Naive thymus-derived CD4-positive, alpha-beta T cell (primary cell): ENCODE data around the gene PMF1. TPM values are rescaled to one million over a fixed set of nuclear protein-coding genes. Genes with fewer than 3 reads are reported as not detected.

Experiments
- ATAC-seq: fragments of 150-1000 bp; cut with Tn5 transposase; 2 replicates; pipeline ENCODE4 v1.10.0; 2021; ENCODE audit warnings: mild to moderate bottlenecking, moderate library complexity
- CTCF ChIA-PET: fragments of 350-600 bp; sonication (Branson Sonifier 250); formaldehyde crosslinking; loops from one replicate; lab custom pipeline; 2021; ENCODE audit warnings: antibody characterized with exemption; lab: Charles Lee
- POLR2A ChIA-PET: fragments of 350-600 bp; sonication (Branson Sonifier 250); formaldehyde crosslinking; loops from one replicate; lab custom pipeline; 2021; ENCODE audit warnings: antibody characterized with exemption, inconsistent platforms; lab: Charles Lee
- DNase-seq, 9 donors: peaks; one replicate each; pipeline versions ENCODE4 v3.0.0 to v3.0.0-alpha.2; 2020 to 2022; ENCODE audit warnings: mixed read lengths in 1 of 9
- H3K27ac ChIP-seq: one replicate; pipeline ENCODE4 v1.7.0; 2013; ENCODE audit warnings: mild to moderate bottlenecking, low read depth, low read length, moderate library complexity
- H3K27me3 ChIP-seq, 2 donors: one replicate each; pipeline ENCODE4 v1.7.0; 2013; ENCODE audit warnings: low read length in 2 of 2, mild to moderate bottlenecking in 2 of 2, moderate library complexity in 2 of 2; ENCODE audit not compliant: control insufficient read depth in 2 of 2, insufficient read depth in 2 of 2
- H3K36me3 ChIP-seq, 3 experiments: 1 replicate in 2 of 3; 2 replicates in 1 of 3; pipeline ENCODE4 v1.7.0; 2013; ENCODE audit warnings: low read length in 3 of 3, mild to moderate bottlenecking in 3 of 3, moderate library complexity in 1 of 3; ENCODE audit not compliant: insufficient read depth in 3 of 3, control insufficient read depth in 2 of 3
- H3K4me1 ChIP-seq, 2 donors: one replicate each; pipeline ENCODE4 v1.7.0; 2013; ENCODE audit warnings: low read length in 2 of 2, mild to moderate bottlenecking in 2 of 2, moderate library complexity in 1 of 2; ENCODE audit not compliant: control insufficient read depth in 2 of 2, insufficient read depth in 2 of 2
- H3K4me3 ChIP-seq: 2 replicates; pipeline ENCODE4 v1.7.0; 2013; ENCODE audit warnings: mild to moderate bottlenecking, low read length
- H3K9me3 ChIP-seq, 3 experiments: 1 replicate in 2 of 3; 2 replicates in 1 of 3; pipeline ENCODE4 v1.7.0; 2013; ENCODE audit warnings: low read length in 3 of 3; ENCODE audit not compliant: control insufficient read depth in 2 of 3
- H3K27ac Mint-ChIP-seq, 9 donors: one replicate each; pipeline ENCODE4 v1.8.0; 2020 to 2022; ENCODE audit warnings: mixed read lengths in 9 of 9, mild to moderate bottlenecking in 8 of 9, moderate library complexity in 5 of 9, inconsistent platforms in 2 of 9
- H3K27me3 Mint-ChIP-seq, 5 donors: one replicate each; pipeline ENCODE4 v1.8.0; 2021 to 2022; ENCODE audit warnings: mixed read lengths in 5 of 5, mild to moderate bottlenecking in 1 of 5
- H3K36me3 Mint-ChIP-seq, 5 donors: one replicate each; pipeline ENCODE4 v1.8.0; 2020 to 2022; ENCODE audit warnings: mixed read lengths in 5 of 5, mild to moderate bottlenecking in 3 of 5, inconsistent platforms in 1 of 5
- H3K4me1 Mint-ChIP-seq, 7 donors: one replicate each; pipeline ENCODE4 v1.8.0; 2020 to 2022; ENCODE audit warnings: mixed read lengths in 7 of 7, mild to moderate bottlenecking in 3 of 7, inconsistent platforms in 1 of 7
- H3K4me3 Mint-ChIP-seq, 10 donors: one replicate each; pipeline ENCODE4 v1.8.0; 2020 to 2022; ENCODE audit warnings: mild to moderate bottlenecking in 10 of 10, mixed read lengths in 10 of 10, moderate library complexity in 6 of 10, inconsistent platforms in 2 of 10
- H3K9me3 Mint-ChIP-seq, 11 donors: one replicate each; pipeline ENCODE4 v1.8.0; 2020 to 2022; ENCODE audit warnings: mixed read lengths in 11 of 11, mild to moderate bottlenecking in 4 of 11, inconsistent platforms in 1 of 11, moderate library complexity in 1 of 11
- intact Hi-C, 2 donors: fragments of 100-400 bp; cut with micrococcal nuclease; formaldehyde crosslinking; loops; one replicate each; pipeline ENCODE4 v1.15.1; 2023
- polyA plus RNA-seq, 2 donors: library from polyadenylated mRNA; unstranded; fragments of 300-500 nt; fragmentation: Illumina TruSeq; gene quantifications; one replicate each; pipeline ENCODE4 v1.2.3, GENCODE V29; 2021
- total RNA-seq, 6 experiments: library from RNA in 5 of 6; stranded (reverse) in 5 of 6; gene quantifications; 1 replicate in 5 of 6; 2 replicates in 1 of 6; pipeline ENCODE4 v1.2.3 and lab custom pipeline; 2021 to 2026

The PMF1 gene
- total and polyA plus RNA-seq, 7 experiments from 2014 or later: 42.2 to 81.2 (median 66.3) TPM

GRCh38 chr1:156226782-156227181, 14.0 kb downstream of the PMF1 start:
- Histone ChIP-seq H3K9me3 (no peaks in the 10 kb centered on the region), H3K27me3 (no peaks in the 10 kb centered on the region), H3K4me3 (no peak overlapping the region), H3K27ac (no peak overlapping the region), H3K36me3 (peaks cover 4 to 49% (median 4%) of the 10 kb centered on the region in 3 experiments), H3K4me1 (no peaks in the 10 kb centered on the region)
- H3K9me3 Mint-ChIP-seq: peaks cover 0 to 2% (median 0%) of the 10 kb centered on the region in 11 donors
- CTCF ChIA-PET: interaction anchor here (1.2 to 6.3 kb wide), 5 partner anchors 12 to 136 kb away, joined by 3 to 127 read pairs (median 4); partner anchors contain the start of gene PMF1
- intact Hi-C loops: no loop called here
- ATAC-seq (no peak), DNase-seq (no peak)
- no peak overlapping the region for H3K4me3 Mint-ChIP-seq
- POLR2A ChIA-PET: interaction anchor here (1.0 to 1.8 kb wide), 2 partner anchors 14 to 63 kb away, joined by 4 to 7 read pairs; partner anchors contain the start of gene PMF1
- no peaks in the 10 kb centered on the region for H3K27me3 Mint-ChIP-seq
- peaks cover 6 to 37% (median 11%) of the 10 kb centered on the region in 7 donors for H3K4me1 Mint-ChIP-seq
- peak overlapping the region in 1 of 9 donors; percentile 76 for H3K27ac Mint-ChIP-seq
- peaks cover 12 to 36% (median 25%) of the 10 kb centered on the region in 5 donors for H3K36me3 Mint-ChIP-seq

GRCh38 chr1:156228501-156228900, 15.7 kb downstream of the PMF1 start:
- H3K4me3 ChIP-seq: no peak overlapping the region
- H3K27me3 Mint-ChIP-seq: no peaks in the 10 kb centered on the region
- peaks cover 0 to 2% (median 0%) of the 10 kb centered on the region in 11 donors for H3K9me3 Mint-ChIP-seq
- H3K36me3 ChIP-seq: peaks cover 0 to 36% (median under 1%) of the 10 kb centered on the region in 3 experiments
- no peaks in the 10 kb centered on the region for H3K9me3 ChIP-seq
- H3K4me1 ChIP-seq: no peaks in the 10 kb centered on the region
- no peak for DNase-seq
- H3K27ac ChIP-seq: no peak overlapping the region
- H3K27ac Mint-ChIP-seq: no peak overlapping the region
- intact Hi-C loops: no loop called here
- CTCF ChIA-PET: interaction anchor here (0.7 to 1.6 kb wide), 4 partner anchors 81 to 99 kb away, joined by 3 to 6 read pairs (median 4); no protein-coding TSS in a partner anchor
- H3K4me3 Mint-ChIP-seq: no peak overlapping the region
- H3K36me3 Mint-ChIP-seq: peaks cover 3 to 28% (median 13%) of the 10 kb centered on the region in 5 donors
- POLR2A ChIA-PET: no interaction called here
- no peak for ATAC-seq
- H3K4me1 Mint-ChIP-seq: peaks cover 5 to 20% (median 9%) of the 10 kb centered on the region in 7 donors
- H3K27me3 ChIP-seq: no peaks in the 10 kb centered on the region

GRCh38 chr1:156229809-156230472, 17.1 kb downstream of the PMF1 start:
- no peaks in the 10 kb centered on the region for H3K27me3 Mint-ChIP-seq
- Histone ChIP-seq H3K9me3 (no peaks in the 10 kb centered on the region), H3K36me3 (peaks cover 0 to 41% (median 0%) of the 10 kb centered on the region in 3 experiments), H3K4me3 (no peak overlapping the region), H3K27ac (no peak overlapping the region), H3K27me3 (no peaks in the 10 kb centered on the region), H3K4me1 (no peaks in the 10 kb centered on the region)
- intact Hi-C loops: no loop called here
- peaks cover 0 to 29% (median 12%) of the 10 kb centered on the region in 5 donors for H3K36me3 Mint-ChIP-seq
- H3K4me1 Mint-ChIP-seq: peaks cover 5 to 17% (median 7%) of the 10 kb centered on the region in 7 donors
- H3K27ac Mint-ChIP-seq: peak overlapping the region in 2 of 9 donors; percentile 13 to 33
- POLR2A ChIA-PET: interaction anchor here (1.5 kb wide), 1 partner anchor 53 kb away, joined by 3 read pairs; the partner anchor contains the start of gene SMG5
- DNase-seq (no peak), ATAC-seq (no peak)
- CTCF ChIA-PET: interaction anchor here (1.1 kb wide), 1 partner anchor 82 kb away, joined by 6 read pairs; no protein-coding TSS in a partner anchor
- peaks cover 0 to 2% (median 0%) of the 10 kb centered on the region in 11 donors for H3K9me3 Mint-ChIP-seq
- no peak overlapping the region for H3K4me3 Mint-ChIP-seq

- peaks cover 0 to 42% (median 0%) of the 10 kb centered on the region in 3 experiments for H3K36me3 ChIP-seq
- H3K4me1 ChIP-seq: no peaks in the 10 kb centered on the region
- no peaks in the 10 kb centered on the region for H3K27me3 ChIP-seq
- ChIA-PET CTCF (no interaction called here), POLR2A (interaction anchor here (1.5 kb wide), 1 partner anchor 52 kb away, joined by 3 read pairs; the partner anchor contains the start of gene SMG5)
- Mint-ChIP-seq H3K27ac (peak overlapping the region in 2 of 9 donors; percentile 13 to 33), H3K4me3 (no peak overlapping the region), H3K9me3 (peaks cover 0 to 2% (median 0%) of the 10 kb centered on the region in 11 donors), H3K4me1 (peaks cover 2 to 14% (median 2%) of the 10 kb centered on the region in 7 donors), H3K27me3 (no peaks in the 10 kb centered on the region), H3K36me3 (peaks cover 0 to 27% (median 9%) of the 10 kb centered on the region in 5 donors)
- ATAC-seq: no peak
- no peak overlapping the region for H3K27ac ChIP-seq
- DNase-seq: no peak
- no peaks in the 10 kb centered on the region for H3K9me3 ChIP-seq
- no peak overlapping the region for H3K4me3 ChIP-seq
- intact Hi-C loops: no loop called here
These were observed 17.6 kb downstream of the PMF1 start for GRCh38 chr1:156230473-156230837.

- CTCF ChIA-PET: interaction anchor here (1.4 kb wide), 1 partner anchor 86 kb away, joined by 4 read pairs; no protein-coding TSS in a partner anchor
- ATAC-seq: no peak
- peak overlapping the region in 1 of 9 donors; percentile 32 for H3K27ac Mint-ChIP-seq
These were observed 19.5 kb downstream of the PMF1 start for GRCh38 chr1:156232201-156232894.

GRCh38 chr1:156233426-156234127, 20.8 kb downstream of the PMF1 start:
- Mint-ChIP-seq H3K27ac (peak overlapping the region in 1 of 9 donors; percentile 61), H3K27me3 (no peaks in the 10 kb centered on the region), H3K36me3 (peaks cover 0 to 40% (median 14%) of the 10 kb centered on the region in 5 donors), H3K4me3 (no peak overlapping the region), H3K9me3 (peaks cover 0 to 2% (median 0%) of the 10 kb centered on the region in 11 donors), H3K4me1 (peaks cover 0 to 4% (median 0%) of the 10 kb centered on the region in 7 donors)
- ATAC-seq (no peak), DNase-seq (no peak)
- intact Hi-C loops: no loop called here
- Histone ChIP-seq H3K27me3 (no peaks in the 10 kb centered on the region), H3K4me3 (no peak overlapping the region), H3K9me3 (no peaks in the 10 kb centered on the region), H3K4me1 (no peaks in the 10 kb centered on the region), H3K36me3 (peaks cover 0 to 58% (median 22%) of the 10 kb centered on the region in 3 experiments), H3K27ac (no peak overlapping the region)
- ChIA-PET CTCF (interaction anchor here (0.6 to 1.4 kb wide), 3 partner anchors 9 to 104 kb away, joined by 3 to 4 read pairs (median 4); no protein-coding TSS in a partner anchor), POLR2A (interaction anchor here (1.0 kb wide), 1 partner anchor 9 kb away, joined by 3 read pairs; no protein-coding TSS in a partner anchor)

More at GRCh38 chr1:156232201-156232894, 19.5 kb downstream of the PMF1 start:
- POLR2A ChIA-PET: no interaction called here
- DNase-seq: no peak
- no peaks in the 10 kb centered on the region for H3K27me3 ChIP-seq
- Mint-ChIP-seq H3K36me3 (peaks cover 0 to 37% (median 13%) of the 10 kb centered on the region in 5 donors), H3K4me3 (no peak overlapping the region), H3K4me1 (peaks cover 0 to 5% (median 0%) of the 10 kb centered on the region in 7 donors), H3K27me3 (no peaks in the 10 kb centered on the region), H3K9me3 (peaks cover 0 to 2% (median 0%) of the 10 kb centered on the region in 11 donors)
- no peak overlapping the region for H3K27ac ChIP-seq
- H3K36me3 ChIP-seq: peaks cover 0 to 51% (median 12%) of the 10 kb centered on the region in 3 experiments
- intact Hi-C loops: no loop called here
- H3K4me3 ChIP-seq: no peak overlapping the region
- no peaks in the 10 kb centered on the region for H3K9me3 ChIP-seq
- no peaks in the 10 kb centered on the region for H3K4me1 ChIP-seq
